Retinal pigment epithelial cell (primary cell): ENCODE measurements around the gene SGSH.
"Not testable (repeated sequence)": the region's sequence is repeated elsewhere in the genome, so short reads cannot be mapped to it uniquely, and the experiment has no call there.

ENCODE experiments used
- DNase-seq: peaks from one replicate; pipeline ENCODE4 v3.0.0-alpha.2; 2010; ENCODE audit warnings: low read depth
- H3K4me3 ChIP-seq: 2 replicates; pipeline ENCODE4 v1.5.1; 2011; ENCODE audit warnings: mild to moderate bottlenecking, low read length, control low read depth, moderate library complexity
- TF ChIP-seq, protein P1 (sequence below): conservative IDR thresholded peaks from 2 replicates; pipeline ENCODE4 v1.5.1; 2011; ENCODE audit warnings: low read depth, low read length, control low read depth, inconsistent platforms

SGSH gene

DNA sequence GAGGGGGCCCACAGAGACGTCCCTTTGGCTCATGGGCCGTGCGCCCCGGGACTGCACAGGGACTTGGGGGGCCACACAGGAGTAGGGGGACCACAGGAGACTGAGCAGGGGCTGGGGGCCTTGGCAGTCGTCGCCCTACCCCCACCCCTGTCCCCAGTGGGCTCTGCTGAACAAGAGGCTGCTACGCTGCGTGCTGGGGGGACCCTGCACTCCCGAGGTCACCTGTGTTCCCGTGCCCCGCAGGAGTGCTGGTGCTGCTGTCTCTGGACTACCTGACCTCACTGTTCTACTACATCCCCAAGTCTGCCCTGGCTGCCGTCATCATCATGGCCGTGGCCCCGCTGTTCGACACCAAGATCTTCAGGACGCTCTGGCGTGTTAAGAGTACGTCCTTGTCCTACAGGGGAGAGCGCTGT lies 26.1 kb upstream of the SGSH start:
- no peak for DNase-seq
- H3K4me3 ChIP-seq: no peak overlapping the region
- TF ChIP-seq, protein P1, sequence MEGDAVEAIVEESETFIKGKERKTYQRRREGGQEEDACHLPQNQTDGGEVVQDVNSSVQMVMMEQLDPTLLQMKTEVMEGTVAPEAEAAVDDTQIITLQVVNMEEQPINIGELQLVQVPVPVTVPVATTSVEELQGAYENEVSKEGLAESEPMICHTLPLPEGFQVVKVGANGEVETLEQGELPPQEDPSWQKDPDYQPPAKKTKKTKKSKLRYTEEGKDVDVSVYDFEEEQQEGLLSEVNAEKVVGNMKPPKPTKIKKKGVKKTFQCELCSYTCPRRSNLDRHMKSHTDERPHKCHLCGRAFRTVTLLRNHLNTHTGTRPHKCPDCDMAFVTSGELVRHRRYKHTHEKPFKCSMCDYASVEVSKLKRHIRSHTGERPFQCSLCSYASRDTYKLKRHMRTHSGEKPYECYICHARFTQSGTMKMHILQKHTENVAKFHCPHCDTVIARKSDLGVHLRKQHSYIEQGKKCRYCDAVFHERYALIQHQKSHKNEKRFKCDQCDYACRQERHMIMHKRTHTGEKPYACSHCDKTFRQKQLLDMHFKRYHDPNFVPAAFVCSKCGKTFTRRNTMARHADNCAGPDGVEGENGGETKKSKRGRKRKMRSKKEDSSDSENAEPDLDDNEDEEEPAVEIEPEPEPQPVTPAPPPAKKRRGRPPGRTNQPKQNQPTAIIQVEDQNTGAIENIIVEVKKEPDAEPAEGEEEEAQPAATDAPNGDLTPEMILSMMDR: no peak

DNA sequence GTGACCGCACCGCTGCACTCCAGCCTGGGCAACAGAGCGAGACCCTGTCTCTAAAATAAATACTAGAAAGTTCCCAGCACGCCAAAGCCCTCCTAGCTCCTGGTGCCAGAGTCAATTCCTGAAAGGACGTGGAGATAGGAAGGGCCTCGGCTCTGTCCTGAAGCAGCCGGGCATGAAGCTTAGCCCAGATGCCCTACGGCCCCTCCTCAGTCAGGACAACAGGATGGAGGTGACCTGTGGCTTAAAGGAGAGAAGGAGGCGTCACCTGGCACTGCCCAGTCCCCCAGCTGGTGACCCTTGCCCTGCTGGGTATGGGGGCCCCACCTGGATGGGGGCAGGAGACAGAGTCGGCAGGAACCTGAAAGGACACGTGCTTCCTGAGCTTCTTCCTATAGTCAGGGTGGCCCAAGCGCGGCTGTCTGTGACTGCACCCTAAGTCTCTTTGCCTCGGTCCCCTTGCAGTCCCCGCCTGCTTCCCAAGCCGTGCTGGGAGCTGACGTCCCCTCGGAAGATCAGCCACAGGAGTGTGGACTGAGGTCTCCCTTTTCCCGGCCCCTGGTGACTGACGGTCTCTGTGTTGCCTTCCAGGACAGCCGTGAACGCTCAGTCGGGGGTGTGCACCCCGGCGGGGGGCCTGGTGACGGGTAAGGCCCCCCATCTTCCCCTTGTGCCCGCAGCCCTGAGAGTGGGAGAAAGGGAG lies 25.6 kb upstream of the SGSH start:
- DNase-seq: no peak
- TF ChIP-seq, protein P1: no peak

DNA sequence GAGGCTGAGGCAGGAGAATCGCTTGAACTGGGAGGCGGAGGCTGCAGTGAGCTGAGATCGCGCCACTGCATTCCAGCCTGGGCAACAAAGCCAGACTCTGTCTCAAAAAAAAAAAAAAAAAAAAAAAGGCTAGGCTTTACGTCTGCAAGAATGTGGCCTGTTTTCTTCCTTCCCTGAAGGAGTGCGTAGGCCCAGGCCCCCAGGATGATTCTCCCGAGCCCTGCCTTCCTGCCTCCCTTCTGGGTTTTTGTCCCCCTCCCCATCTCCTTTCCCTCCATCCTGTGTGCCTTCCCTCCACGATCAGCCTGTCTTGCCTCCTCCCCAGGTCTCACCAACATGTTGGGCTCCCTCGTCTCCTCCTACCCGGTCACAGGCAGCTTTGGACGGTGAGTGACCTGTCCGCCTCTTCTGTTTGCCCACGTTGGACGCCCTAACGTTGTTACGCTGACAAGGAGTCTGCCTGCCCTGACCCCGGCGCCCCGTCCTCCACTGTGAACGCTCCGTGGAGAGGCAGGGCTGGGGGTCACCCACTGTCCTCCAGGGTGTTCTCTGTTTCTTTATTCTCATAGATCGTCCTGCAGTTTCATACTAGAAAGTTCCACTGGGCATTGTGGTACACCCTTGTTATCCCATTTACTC lies 24.9 kb upstream of the SGSH start:
- H3K4me3 ChIP-seq: no peak overlapping the region
- no peak for DNase-seq

More for the DNA sequence above, 25.6 kb upstream of the SGSH start:
- no peak overlapping the region for H3K4me3 ChIP-seq

DNA sequence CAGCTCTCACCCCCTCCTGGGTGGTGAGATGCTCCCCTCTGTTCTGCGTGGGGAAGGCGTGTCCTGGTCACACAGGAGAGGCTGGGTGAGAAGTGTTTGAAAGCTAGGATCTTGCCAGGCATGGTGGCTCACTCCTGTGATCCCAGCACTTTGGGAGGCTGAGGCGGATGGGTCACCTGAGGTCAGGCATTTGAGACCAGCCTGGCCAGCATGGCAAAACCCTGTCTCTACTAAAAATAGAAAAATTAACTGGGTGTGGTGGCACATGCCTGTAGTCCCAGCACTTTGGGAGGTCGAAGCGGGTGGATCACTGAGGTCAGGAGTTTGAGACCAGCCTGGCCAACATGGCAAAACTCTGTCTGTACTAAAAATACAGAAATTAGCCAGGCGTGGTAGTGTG lies 24.3 kb upstream of the SGSH start:
- DNase-seq, H3K4me3 ChIP-seq: not testable (repeated sequence)

More for the DNA sequence above, 24.9 kb upstream of the SGSH start:
- TF ChIP-seq, protein P1: no peak

DNA sequence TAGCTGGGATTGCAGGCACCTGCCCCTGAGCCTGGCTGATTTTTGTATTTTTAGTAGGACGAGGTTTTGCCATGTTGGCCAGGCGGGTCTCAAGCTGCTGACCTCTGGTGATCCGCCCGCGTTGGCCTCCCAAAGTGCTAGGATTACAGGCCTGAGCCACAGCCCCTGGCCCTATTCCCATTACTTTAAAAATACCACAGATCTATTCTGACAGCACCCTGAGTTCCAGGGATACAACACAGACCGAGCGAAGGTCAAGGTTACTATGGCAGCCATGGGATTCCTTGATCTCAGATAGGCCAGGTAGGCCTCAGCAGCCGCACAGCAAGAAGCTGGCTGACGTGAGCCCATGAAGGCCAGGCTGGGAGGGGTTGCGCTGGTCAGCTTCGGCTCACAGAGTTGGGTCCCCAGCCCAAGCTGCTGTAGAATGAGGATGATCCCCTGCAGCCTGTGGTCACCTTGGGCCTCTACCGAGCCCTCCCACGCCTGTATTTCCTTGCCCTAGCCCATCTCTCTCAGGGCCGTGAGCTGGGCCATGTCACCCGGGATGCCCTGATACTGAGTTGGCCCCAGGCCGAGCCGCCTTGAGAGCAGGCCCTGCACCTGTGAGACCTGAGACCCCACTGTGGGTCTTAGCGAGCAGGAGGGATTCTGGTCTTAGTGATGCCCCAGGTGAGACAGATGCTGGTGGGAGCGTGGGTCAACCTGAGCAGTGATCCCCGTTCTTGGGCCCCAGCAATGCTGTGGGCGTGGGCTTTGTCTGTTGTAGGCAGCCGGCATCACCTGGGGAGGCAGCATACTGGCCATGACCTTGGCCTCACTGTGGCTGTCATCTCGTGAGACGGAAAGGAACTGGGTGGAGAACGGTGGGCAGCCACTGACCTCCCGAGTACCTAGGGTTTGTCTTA lies 23.6 kb upstream of the SGSH start:
- no peak for DNase-seq
- H3K4me3 ChIP-seq: no peak overlapping the region
- TF ChIP-seq, protein P1: no peak

DNA sequence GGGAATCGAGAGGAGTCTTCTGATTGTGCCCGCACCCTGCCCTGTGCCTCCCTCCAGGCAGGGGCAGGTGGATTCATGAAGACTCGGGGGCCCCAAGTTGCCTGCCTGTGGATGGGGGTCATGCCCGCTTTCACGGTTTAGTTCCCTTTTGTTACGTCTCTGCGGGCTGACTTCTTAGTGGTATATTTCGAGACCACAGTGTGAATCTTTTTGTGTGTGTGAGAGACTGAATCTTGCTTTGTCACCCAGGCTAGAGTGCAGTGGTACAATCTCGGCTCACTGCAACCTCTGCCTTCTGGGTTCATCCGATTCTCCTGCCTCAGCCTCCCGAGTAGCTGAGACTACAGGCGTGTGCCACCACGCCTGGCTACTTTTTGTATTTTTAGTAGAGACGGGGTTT lies 22.4 kb upstream of the SGSH start:
- TF ChIP-seq, protein P1: no peak
- H3K4me3 ChIP-seq: no peak overlapping the region
- no peak for DNase-seq

DNA sequence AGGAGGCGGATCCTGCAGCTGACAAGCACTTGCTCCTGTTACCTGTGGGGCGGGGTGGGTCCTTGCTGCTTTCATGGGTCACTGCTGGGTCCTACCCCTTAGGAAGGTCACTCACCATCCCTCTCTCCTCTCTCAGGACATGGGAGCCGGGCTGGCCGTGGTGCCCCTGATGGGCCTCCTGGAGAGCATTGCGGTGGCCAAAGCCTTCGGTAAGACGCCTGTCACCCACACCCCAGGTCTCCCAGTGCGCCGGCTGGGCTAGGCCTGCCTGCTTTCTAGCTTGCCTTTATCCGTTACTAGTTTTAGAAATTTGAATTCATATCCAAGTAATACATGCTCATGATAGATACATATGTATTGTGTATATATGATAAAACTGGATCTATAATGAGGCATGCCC lies 17.3 kb upstream of the SGSH start:
- H3K4me3 ChIP-seq: no peak overlapping the region
- no peak for DNase-seq
- TF ChIP-seq, protein P1: no peak
